ENCODE data around the gene CXXC5. TPM values are rescaled to one million over a fixed set of nuclear protein-coding genes. Genes with fewer than 3 reads are reported as not detected.
A peak's percentile ranks its signal among the peaks of the same experiment; 100 is the strongest.

Gene CXXC5
- total RNA-seq, 1 donor from 2014 or later: 17.2 TPM

GRCh38 chr5:139683295-139684271 lies 35.4 kb downstream of the CXXC5 start:
- Mint-ChIP-seq H3K4me3 (peak overlapping the region; percentile 52), H3K27ac (peak overlapping the region; percentile 92), H3K27me3 (ENCODE audit: insufficient read depth, low read depth) (peaks cover 15% of the 10 kb centered on the region), H3K9me3 (no peaks in the 10 kb centered on the region), H3K36me3 (peaks cover 25% of the 10 kb centered on the region), H3K4me1 (peaks cover 64% of the 10 kb centered on the region)
- H3K79me2 ChIP-seq (ENCODE audit: low read depth): peaks cover 11% of the 10 kb centered on the region
- H4K20me1 ChIP-seq (ENCODE audit: low read depth): peaks cover 60% of the 10 kb centered on the region
- no peaks in the 10 kb centered on the region for H3K9me3 ChIP-seq (ENCODE audit: low read depth)
- TF ChIP-seq CTCF (IDR thresholded peaks at IDR 0.05) (no peak), EZH2 (IDR thresholded peaks at IDR 0.05) (no peak), EZH2phosphoT487 (IDR thresholded peaks at IDR 0.05) (no peak)
- no peak overlapping the region for H3K4me3 ChIP-seq
- no peak overlapping the region for H2AFZ ChIP-seq (replicated peaks)
- DNase-seq (ENCODE audit: low spot score): peak; percentile 18
- H3K4me2 ChIP-seq: peak overlapping the region; percentile 12
- H3K4me1 ChIP-seq: peaks cover 53% of the 10 kb centered on the region
- H3K27ac ChIP-seq: no peak overlapping the region
- no peaks in the 10 kb centered on the region for H3K36me3 ChIP-seq
- H3K9ac ChIP-seq: no peak overlapping the region
- no peaks in the 10 kb centered on the region for H3K27me3 ChIP-seq
- peaks cover 21% of the 10 kb centered on the region for H3F3A ChIP-seq (ENCODE audit: low read depth)

GRCh38 chr5:139684350-139684880 lies 36.3 kb downstream of the CXXC5 start:
- peak overlapping the region; percentile 92 for H3K27ac Mint-ChIP-seq
- no peaks in the 10 kb centered on the region for H3K9me3 Mint-ChIP-seq
- Histone ChIP-seq H3K4me2 (peak overlapping the region; percentile 17), H3K27me3 (no peaks in the 10 kb centered on the region), H3K36me3 (no peaks in the 10 kb centered on the region), H3K4me3 (no peak overlapping the region), H2AFZ (replicated peaks) (no peak overlapping the region), H3K9ac (no peak overlapping the region), H4K20me1 (ENCODE audit: low read depth) (peaks cover 58% of the 10 kb centered on the region), H3K27ac (no peak overlapping the region), H3F3A (ENCODE audit: low read depth) (peaks cover 21% of the 10 kb centered on the region), H3K9me3 (ENCODE audit: low read depth) (no peaks in the 10 kb centered on the region), H3K4me1 (peaks cover 59% of the 10 kb centered on the region), H3K79me2 (ENCODE audit: low read depth) (peaks cover 3% of the 10 kb centered on the region)
- no peak for DNase-seq (ENCODE audit: low spot score)
- peaks cover 69% of the 10 kb centered on the region for H3K4me1 Mint-ChIP-seq
- TF ChIP-seq EZH2 (IDR thresholded peaks at IDR 0.05): no peak
- no peak for TF ChIP-seq EZH2phosphoT487 (IDR thresholded peaks at IDR 0.05)
- TF ChIP-seq CTCF (IDR thresholded peaks at IDR 0.05): no peak
- H3K36me3 Mint-ChIP-seq: peaks cover 25% of the 10 kb centered on the region
- peaks cover 16% of the 10 kb centered on the region for H3K27me3 Mint-ChIP-seq (ENCODE audit: insufficient read depth, low read depth)
- H3K4me3 Mint-ChIP-seq: peak overlapping the region; percentile 48

- Histone ChIP-seq H4K20me1 (ENCODE audit: low read depth) (peaks cover 59% of the 10 kb centered on the region), H3K4me2 (peak overlapping the region; percentile 17), H3K4me1 (peaks cover 66% of the 10 kb centered on the region), H3K27me3 (no peaks in the 10 kb centered on the region), H3K36me3 (no peaks in the 10 kb centered on the region), H3K9ac (no peak overlapping the region), H3K4me3 (no peak overlapping the region), H3K9me3 (ENCODE audit: low read depth) (no peaks in the 10 kb centered on the region), H3K79me2 (ENCODE audit: low read depth) (no peaks in the 10 kb centered on the region), H2AFZ (replicated peaks) (no peak overlapping the region), H3F3A (ENCODE audit: low read depth) (peaks cover 26% of the 10 kb centered on the region), H3K27ac (no peak overlapping the region)
- no peak for TF ChIP-seq EZH2 (IDR thresholded peaks at IDR 0.05)
- TF ChIP-seq CTCF (IDR thresholded peaks at IDR 0.05): peak; percentile 42
- no peak for TF ChIP-seq EZH2phosphoT487 (IDR thresholded peaks at IDR 0.05)
- Mint-ChIP-seq H3K4me1 (peaks cover 68% of the 10 kb centered on the region), H3K27ac (no peak overlapping the region), H3K4me3 (no peak overlapping the region), H3K9me3 (no peaks in the 10 kb centered on the region), H3K36me3 (peaks cover 21% of the 10 kb centered on the region), H3K27me3 (ENCODE audit: insufficient read depth, low read depth) (peaks cover 18% of the 10 kb centered on the region)
- DNase-seq (ENCODE audit: low spot score): peak; percentile 40
Measured at GRCh38 chr5:139684881-139685749, 37.0 kb downstream of the CXXC5 start.
